Left ventricle myocardium inferior (tissue), 1 donor: ENCODE data around the gene C5AR2. TPM values are rescaled to one million over a fixed set of nuclear protein-coding genes. Genes with fewer than 3 reads are reported as not detected.
"Not testable (repeated sequence)": the region's sequence is repeated elsewhere in the genome, so short reads cannot be mapped to it uniquely, and the experiment has no call there.

Experiments used
- DNase-seq: peaks from one replicate; pipeline ENCODE4 v3.0.0-alpha.2; 2020
- H3K27ac ChIP-seq: fragments of 200-600 bp; replicated peaks from 2 replicates; pipeline ENCODE4 v1.8.0; 2021
- H3K27me3 ChIP-seq: fragments of 200-600 bp; 2 replicates; pipeline ENCODE4 v1.8.0; 2021; ENCODE audit warnings: low read depth
- H3K36me3 ChIP-seq: fragments of 200-600 bp; 2 replicates; pipeline ENCODE4 v1.8.0; 2021
- H3K4me1 ChIP-seq: fragments of 200-600 bp; 2 replicates; pipeline ENCODE4 v1.8.0; 2021
- H3K4me3 ChIP-seq: fragments of 200-600 bp; 2 replicates; pipeline ENCODE4 v1.8.0; 2021; ENCODE audit warnings: mild to moderate bottlenecking, moderate library complexity
- H3K9me3 ChIP-seq: fragments of 200-600 bp; replicated peaks from 2 replicates; pipeline ENCODE4 v1.8.0; 2021
- intact Hi-C: fragments of 100-400 bp; cut with micrococcal nuclease; formaldehyde crosslinking; loops from one replicate; pipeline ENCODE4 v1.11.0; 2022
- total RNA-seq: library from RNA; stranded (reverse); fragmentation: NEBNext Ultra II Directional; extraction: Animal tissue kit (Norgen Biotek cat#: 25700); gene quantifications from one replicate; pipeline ENCODE4 v1.2.1, GENCODE V29; 2021
- TF ChIP-seq, protein P1 (sequence below): fragments of 200-600 bp; IDR thresholded peaks from 2 replicates; pipeline ENCODE4 v1.8.0; 2021; ENCODE audit warnings: antibody characterized with exemption, mild to moderate bottlenecking, borderline replicate concordance
- donor health status: DM: no; HTN: yes; CAD: no; lungs with severe emphysema.

The C5AR2 gene
- total RNA-seq, 1 donor from 2014 or later: 0.38 TPM

DNA sequence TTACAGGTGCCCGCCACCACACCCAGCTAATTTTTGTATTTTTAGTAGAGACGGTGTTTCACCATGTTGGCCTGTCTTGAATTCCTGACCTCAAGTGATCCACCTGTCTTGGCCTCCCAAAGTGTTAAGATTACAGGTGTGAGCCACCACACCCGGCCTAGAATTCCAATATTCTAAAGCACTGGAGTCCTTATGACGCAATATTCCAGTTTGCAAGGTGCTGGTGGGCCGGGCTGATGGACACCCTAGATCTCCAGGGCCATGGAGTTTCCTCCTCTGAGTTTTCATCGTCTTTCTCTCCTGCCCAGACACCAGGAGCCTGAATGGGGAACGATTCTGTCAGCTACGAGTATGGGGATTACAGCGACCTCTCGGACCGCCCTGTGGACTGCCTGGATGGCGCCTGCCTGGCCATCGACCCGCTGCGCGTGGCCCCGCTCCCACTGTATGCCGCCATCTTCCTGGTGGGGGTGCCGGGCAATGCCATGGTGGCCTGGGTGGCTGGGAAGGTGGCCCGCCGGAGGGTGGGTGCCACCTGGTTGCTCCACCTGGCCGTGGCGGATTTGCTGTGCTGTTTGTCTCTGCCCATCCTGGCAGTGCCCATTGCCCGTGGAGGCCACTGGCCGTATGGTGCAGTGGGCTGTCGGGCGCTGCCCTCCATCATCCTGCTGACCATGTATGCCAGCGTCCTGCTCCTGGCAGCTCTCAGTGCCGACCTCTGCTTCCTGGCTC is 8.7 kb downstream of the C5AR2 start:
- no peaks in the 10 kb centered on the region for H3K27me3 ChIP-seq

DNA sequence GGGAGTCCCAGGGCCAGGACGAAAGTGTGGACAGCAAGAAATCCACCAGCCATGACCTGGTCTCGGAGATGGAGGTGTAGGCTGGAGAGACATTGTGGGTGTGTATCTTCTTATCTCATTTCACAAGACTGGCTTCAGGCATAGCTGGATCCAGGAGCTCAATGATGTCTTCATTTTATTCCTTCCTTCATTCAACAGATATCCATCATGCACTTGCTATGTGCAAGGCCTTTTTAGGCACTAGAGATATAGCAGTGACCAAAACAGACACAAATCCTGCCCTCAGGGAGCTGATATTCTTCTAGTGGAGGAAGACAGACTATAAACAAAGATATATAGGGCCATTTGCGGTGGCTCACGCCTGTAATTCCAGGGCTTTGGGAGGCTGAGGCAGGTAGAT is 9.8 kb downstream of the C5AR2 start:
- TF ChIP-seq, protein P1, sequence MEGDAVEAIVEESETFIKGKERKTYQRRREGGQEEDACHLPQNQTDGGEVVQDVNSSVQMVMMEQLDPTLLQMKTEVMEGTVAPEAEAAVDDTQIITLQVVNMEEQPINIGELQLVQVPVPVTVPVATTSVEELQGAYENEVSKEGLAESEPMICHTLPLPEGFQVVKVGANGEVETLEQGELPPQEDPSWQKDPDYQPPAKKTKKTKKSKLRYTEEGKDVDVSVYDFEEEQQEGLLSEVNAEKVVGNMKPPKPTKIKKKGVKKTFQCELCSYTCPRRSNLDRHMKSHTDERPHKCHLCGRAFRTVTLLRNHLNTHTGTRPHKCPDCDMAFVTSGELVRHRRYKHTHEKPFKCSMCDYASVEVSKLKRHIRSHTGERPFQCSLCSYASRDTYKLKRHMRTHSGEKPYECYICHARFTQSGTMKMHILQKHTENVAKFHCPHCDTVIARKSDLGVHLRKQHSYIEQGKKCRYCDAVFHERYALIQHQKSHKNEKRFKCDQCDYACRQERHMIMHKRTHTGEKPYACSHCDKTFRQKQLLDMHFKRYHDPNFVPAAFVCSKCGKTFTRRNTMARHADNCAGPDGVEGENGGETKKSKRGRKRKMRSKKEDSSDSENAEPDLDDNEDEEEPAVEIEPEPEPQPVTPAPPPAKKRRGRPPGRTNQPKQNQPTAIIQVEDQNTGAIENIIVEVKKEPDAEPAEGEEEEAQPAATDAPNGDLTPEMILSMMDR: no peak

More for the DNA sequence above, 8.7 kb downstream of the C5AR2 start:
- Histone ChIP-seq H3K9me3 (no peaks in the 10 kb centered on the region), H3K4me3 (no peak overlapping the region), H3K27ac (no peak overlapping the region), H3K4me1 (no peaks in the 10 kb centered on the region), H3K36me3 (no peaks in the 10 kb centered on the region)
- no peak for DNase-seq
- intact Hi-C loops: no loop called here
- TF ChIP-seq, protein P1: no peak

DNA sequence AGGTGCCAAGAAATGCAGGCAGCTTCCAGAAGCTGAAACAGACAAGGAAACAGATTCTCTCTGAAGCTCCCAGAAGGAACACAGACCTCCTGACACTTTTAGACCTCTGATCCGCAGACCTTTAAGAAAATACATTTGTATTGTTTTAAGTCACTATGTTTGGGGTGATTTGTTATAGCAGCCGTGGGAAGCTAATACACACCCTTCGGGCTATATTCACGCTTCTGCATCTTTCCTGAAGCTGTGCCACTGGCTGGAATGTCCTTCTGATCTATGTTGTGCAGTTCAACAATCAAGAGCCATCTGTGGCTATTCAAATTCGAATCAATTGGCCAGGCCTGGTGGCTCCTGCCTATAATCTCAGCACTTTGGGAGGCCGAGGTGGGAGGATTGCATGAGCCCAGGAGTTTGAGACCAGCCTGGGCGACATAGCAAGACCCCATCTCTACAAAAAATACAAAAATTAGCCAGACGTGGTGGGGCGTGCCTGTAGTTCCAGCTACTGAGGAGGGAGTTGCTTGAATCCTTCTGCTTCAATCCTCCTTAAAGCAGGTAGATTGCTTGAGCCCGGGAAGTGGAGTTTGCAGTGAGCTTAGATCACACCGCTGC is 11.3 kb downstream of the C5AR2 start:
- intact Hi-C loops: no loop called here
- no peak for DNase-seq

More for the DNA sequence above, 9.8 kb downstream of the C5AR2 start:
- H3K36me3 ChIP-seq: no peaks in the 10 kb centered on the region
- no peak overlapping the region for H3K27ac ChIP-seq
- no peak for DNase-seq
- no peaks in the 10 kb centered on the region for H3K9me3 ChIP-seq
- no peaks in the 10 kb centered on the region for H3K27me3 ChIP-seq
- no peak overlapping the region for H3K4me3 ChIP-seq
- intact Hi-C loops: no loop called here
- no peaks in the 10 kb centered on the region for H3K4me1 ChIP-seq

DNA sequence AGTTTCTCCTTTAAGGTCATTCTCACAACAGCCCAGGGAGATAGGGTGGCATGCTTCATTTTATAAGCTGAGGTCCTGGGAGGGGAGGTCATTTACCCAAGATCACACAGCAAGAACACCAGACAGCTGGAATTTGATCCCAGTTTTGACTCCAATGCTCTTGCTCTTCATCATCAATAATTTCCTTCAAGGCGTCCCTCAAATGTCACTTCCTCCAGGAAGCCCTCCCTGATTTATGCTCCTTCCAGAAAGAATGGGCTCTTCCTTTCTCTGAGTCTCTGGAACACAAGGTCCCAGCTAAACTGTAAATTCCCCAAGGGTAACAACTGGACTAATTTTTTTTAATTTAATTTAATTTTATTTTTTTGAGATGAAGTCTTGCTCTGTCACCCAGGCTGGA is 12.4 kb downstream of the C5AR2 start:
- H3K4me1 ChIP-seq: peaks cover 7% of the 10 kb centered on the region
- no peaks in the 10 kb centered on the region for H3K9me3 ChIP-seq
- intact Hi-C loops: no loop called here
- H3K4me3 ChIP-seq: no peak overlapping the region
- no peak overlapping the region for H3K27ac ChIP-seq
- H3K36me3 ChIP-seq: no peaks in the 10 kb centered on the region
- no peak for DNase-seq
- TF ChIP-seq, protein P1: no peak
- no peaks in the 10 kb centered on the region for H3K27me3 ChIP-seq

More for the DNA sequence above, 11.3 kb downstream of the C5AR2 start:
- Histone ChIP-seq H3K36me3 (no peaks in the 10 kb centered on the region), H3K4me3 (no peak overlapping the region), H3K9me3 (no peaks in the 10 kb centered on the region), H3K4me1 (no peaks in the 10 kb centered on the region), H3K27me3 (no peaks in the 10 kb centered on the region), H3K27ac (no peak overlapping the region)
- TF ChIP-seq, protein P1: no peak

DNA sequence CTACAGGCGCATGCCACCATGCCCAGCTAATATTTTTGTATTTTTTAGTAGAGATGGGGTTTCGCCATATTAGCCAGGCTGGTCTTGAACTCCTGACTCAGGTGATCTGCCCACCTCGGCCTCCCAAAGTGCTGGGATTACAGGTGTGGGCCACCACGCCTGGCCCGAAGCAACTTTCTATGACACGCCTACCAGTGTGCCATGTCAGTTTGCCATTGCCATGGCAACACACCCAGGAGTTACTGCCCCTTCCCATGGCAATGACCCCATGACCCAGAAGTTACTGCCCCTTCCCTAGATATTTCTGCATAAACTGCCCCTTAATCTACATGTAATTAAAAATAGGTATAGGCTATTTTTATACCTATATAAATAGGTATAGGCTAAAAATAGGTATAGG is 14.0 kb downstream of the C5AR2 start:
- H3K9me3 ChIP-seq, H3K36me3 ChIP-seq, H3K27me3 ChIP-seq, H3K27ac ChIP-seq, intact Hi-C loops, H3K4me3 ChIP-seq, DNase-seq: not testable (repeated sequence)
- peaks cover 22% of the 10 kb centered on the region for H3K4me1 ChIP-seq
